Keratinocyte (primary cell): ENCODE data around the gene ZNF789. TPM values are rescaled to one million over a fixed set of nuclear protein-coding genes. Genes with fewer than 3 reads are reported as not detected.
"Not testable (repeated sequence)": the region's sequence is repeated elsewhere in the genome, so short reads cannot be mapped to it uniquely, and the experiment has no call there.

Source experiments
- DNase-seq: peaks from one replicate; pipeline ENCODE4 v3.0.0-alpha.2; 2011; ENCODE audit warnings: low read depth, missing footprints, low spot score
- FAIRE-seq: peaks from 2 replicates; lab custom pipeline; 2011; peaks lifted over from hg19 to GRCh38; lab: Jason Lieb, UNC
- H2AFZ ChIP-seq: 2 replicates; pipeline ENCODE4 v1.6.0; 2012; ENCODE audit warnings: low read length, control low read depth, inconsistent platforms; ENCODE audit not compliant: control insufficient read depth
- H3K27ac ChIP-seq: 2 replicates; pipeline ENCODE4 v1.5.1; 2011; ENCODE audit warnings: low read length; ENCODE audit not compliant: control insufficient read depth, insufficient read depth
- H3K27me3 ChIP-seq: 3 replicates; pipeline ENCODE4 v1.6.0; 2011; ENCODE audit warnings: low read length; ENCODE audit not compliant: control insufficient read depth, insufficient read depth; ENCODE audit errors: extremely low read depth
- H3K36me3 ChIP-seq, 2 experiments: 2 replicates in 1 of 2; 3 replicates in 1 of 2; pipeline ENCODE4 v1.5.1; 2011; ENCODE audit warnings: low read length in 2 of 2, mild to moderate bottlenecking in 1 of 2; ENCODE audit not compliant: control insufficient read depth in 2 of 2, insufficient read depth in 2 of 2; ENCODE audit errors: extremely low read depth in 1 of 2
- H3K4me1 ChIP-seq: 3 replicates; pipeline ENCODE4 v1.5.1; 2011; ENCODE audit warnings: low read length; ENCODE audit not compliant: control insufficient read depth, insufficient read depth; ENCODE audit errors: extremely low read depth
- H3K4me2 ChIP-seq: 3 replicates; pipeline ENCODE4 v1.6.0; 2011; ENCODE audit warnings: low read depth, low read length; ENCODE audit not compliant: control insufficient read depth, insufficient read depth; ENCODE audit errors: extremely low read depth
- H3K4me3 ChIP-seq, 3 experiments: fragments of 200-600 bp in 1 of 3; sonication (generic) in 1 of 3; 2 replicates in 2 of 3; 3 replicates in 1 of 3; pipeline ENCODE4 v1.5.1; 2011 to 2016; ENCODE audit warnings: low read length in 3 of 3, mild to moderate bottlenecking in 3 of 3, control low read depth in 2 of 3, inconsistent platforms in 1 of 3, low read depth in 1 of 3, mixed read lengths in 1 of 3, mixed run types in 1 of 3, moderate library complexity in 1 of 3; ENCODE audit not compliant: control insufficient read depth in 2 of 3, insufficient read depth in 2 of 3; ENCODE audit errors: extremely low read depth in 1 of 3
- H3K79me2 ChIP-seq: 2 replicates; pipeline ENCODE4 v1.6.0; 2012; ENCODE audit warnings: low read length; ENCODE audit not compliant: control insufficient read depth, insufficient read depth
- H3K9ac ChIP-seq: 3 replicates; pipeline ENCODE4 v1.6.0; 2011; ENCODE audit warnings: low read length; ENCODE audit not compliant: control insufficient read depth, insufficient read depth; ENCODE audit errors: extremely low read depth
- H3K9me1 ChIP-seq: 3 replicates; pipeline ENCODE4 v1.6.0; 2011; ENCODE audit warnings: low read length; ENCODE audit not compliant: control insufficient read depth, insufficient read depth; ENCODE audit errors: extremely low read depth
- H3K9me3 ChIP-seq: 2 replicates; pipeline ENCODE4 v1.5.1; 2012; ENCODE audit warnings: low read depth, low read length; ENCODE audit not compliant: control insufficient read depth
- H4K20me1 ChIP-seq: 3 replicates; pipeline ENCODE4 v1.6.0; 2011; ENCODE audit warnings: low read length; ENCODE audit not compliant: control insufficient read depth, insufficient read depth; ENCODE audit errors: extremely low read depth
- CTCF ChIP-seq, 3 experiments: IDR thresholded peaks in 1 of 3; conservative IDR thresholded peaks in 1 of 3; optimal IDR thresholded peaks in 1 of 3; 2 replicates in 2 of 3; 3 replicates in 1 of 3; pipeline versions ENCODE3 to v1.5.1; 2011; ENCODE audit warnings: low read length in 3 of 3, mild to moderate bottlenecking in 3 of 3, moderate library complexity in 2 of 3, control low read depth in 1 of 3, inconsistent platforms in 1 of 3; ENCODE audit not compliant: insufficient read depth in 2 of 3; ENCODE audit errors: extremely low read depth in 1 of 3
- EZH2 ChIP-seq: IDR thresholded peaks from one replicate; pipeline ENCODE4 v1.6.1; 2012; ENCODE audit warnings: inconsistent platforms, mild to moderate bottlenecking, low read length, moderate library complexity
- dilution Hi-C: fragments of 300-500 bp; cut with MboI; formaldehyde crosslinking; loops from one replicate; pipeline ENCODE4 v1.7.0; 2020; ENCODE audit warnings: low sequenced_read_pairs; ENCODE audit not compliant: extremely low pct_ligation_motif_present
- polyA plus RNA-seq, 5 experiments: library from polyadenylated mRNA; depleted of rRNA in 3 of 5; stranded (reverse) in 3 of 5; stranded (forward) in 1 of 5; unstranded in 1 of 5; fragments of >200 nt; gene quantifications; 1 replicate in 1 of 5; 2 replicates in 3 of 5; 3 replicates in 1 of 5; pipeline versions ENCODE4 v1.2.1 to v1.2.3, GENCODE V29; 2011 to 2012; ENCODE audit warnings: missing spikeins in 2 of 5, low read depth in 1 of 5, low replicate concordance in 1 of 5

Gene ZNF789
- polyA plus RNA-seq, 1 donor (not counting 4 experiments of a cell fraction or from before 2014, with no cell fraction given), result 17.5 TPM

- no peaks in the 10 kb centered on the region for H3K27me3 ChIP-seq
- H2AFZ ChIP-seq, result peak overlapping the region; percentile 82
- TF ChIP-seq EZH2 (no peak), CTCF (optimal IDR thresholded peaks at IDR 0.05 in 1 of 3, IDR thresholded peaks at IDR 0.05 in 1 of 3, conservative IDR thresholded peaks at IDR 0.05 in 1 of 3; ENCODE audit: extremely low read depth in 1 of 3, insufficient read depth in 2 of 3, low read length in 3 of 3) (no peak)
- dilution Hi-C loops, result no loop called here
- H3K4me3 ChIP-seq, result peak overlapping the region; percentile 80 to 99 (median 94)
- H3K9ac ChIP-seq, result peak overlapping the region; percentile 90
- peak overlapping the region; percentile 89 for H3K4me2 ChIP-seq
- peaks cover 54% of the 10 kb centered on the region for H3K79me2 ChIP-seq
- H3K36me3 ChIP-seq, result peaks cover 2 to 3% of the 10 kb centered on the region in 2 experiments
- H3K9me3 ChIP-seq, result no peaks in the 10 kb centered on the region
- H3K27ac ChIP-seq, result peak overlapping the region; percentile 80
- FAIRE-seq (no peak), DNase-seq (no peak)
- H3K4me1 ChIP-seq, result peaks cover 20% of the 10 kb centered on the region
- peaks cover 4% of the 10 kb centered on the region for H4K20me1 ChIP-seq
- H3K9me1 ChIP-seq, result no peaks in the 10 kb centered on the region
Measured at GRCh38 chr7:99500637-99501009, 27.9 kb downstream of the ZNF789 start.

GRCh38 chr7:99501236-99501635 is 28.5 kb downstream of the ZNF789 start:
- dilution Hi-C loops, H3K9me1 ChIP-seq, H2AFZ ChIP-seq, H3K9me3 ChIP-seq, H3K27me3 ChIP-seq, FAIRE-seq, DNase-seq, H3K27ac ChIP-seq, H3K9ac ChIP-seq, H4K20me1 ChIP-seq, H3K36me3 ChIP-seq: not testable (repeated sequence)
- Histone ChIP-seq H3K4me1 (peaks cover 26% of the 10 kb centered on the region), H3K4me2 (peak overlapping the region; percentile 89), H3K79me2 (peaks cover 57% of the 10 kb centered on the region), H3K4me3 (peak overlapping the region in 1 of 3 experiments; percentile 99)

GRCh38 chr7:99504281-99504602 is 31.6 kb downstream of the ZNF789 start:
- Histone ChIP-seq H2AFZ (peak overlapping the region; percentile 83), H3K4me3 (peak overlapping the region; percentile 84 to 95 (median 90)), H3K27ac (peak overlapping the region; percentile 73), H3K79me2 (peaks cover 48% of the 10 kb centered on the region), H3K9ac (peak overlapping the region; percentile 81), H3K27me3 (no peaks in the 10 kb centered on the region), H4K20me1 (no peaks in the 10 kb centered on the region), H3K4me2 (peak overlapping the region; percentile 75), H3K36me3 (peaks cover 0 to 1% of the 10 kb centered on the region in 2 experiments), H3K9me1 (no peaks in the 10 kb centered on the region), H3K9me3 (no peaks in the 10 kb centered on the region), H3K4me1 (peaks cover 20% of the 10 kb centered on the region)
- dilution Hi-C loops, result no loop called here
- FAIRE-seq, result no peak
- no peak for TF ChIP-seq EZH2
- TF ChIP-seq CTCF (optimal IDR thresholded peaks at IDR 0.05 in 1 of 3, IDR thresholded peaks at IDR 0.05 in 1 of 3, conservative IDR thresholded peaks at IDR 0.05 in 1 of 3; ENCODE audit: extremely low read depth in 1 of 3, insufficient read depth in 2 of 3, low read length in 3 of 3), result no peak
- DNase-seq, result peak; percentile 62
